MM.1S (cell line): ENCODE measurements around the gene CES5A.

ENCODE experiments used
- DNase-seq: peaks from one replicate; pipeline ENCODE4 v3.0.0-alpha.2; 2015
- H2AFZ ChIP-seq: fragments of 300-600 bp; sonication (generic); 2 replicates; pipeline ENCODE4 v1.6.0; 2016; ENCODE audit warnings: antibody characterized with exemption, low read length
- H3F3A ChIP-seq: fragments of 300-600 bp; sonication (generic); 2 replicates; pipeline ENCODE4 v1.6.1; 2016; ENCODE audit warnings: mild to moderate bottlenecking, antibody characterized with exemption, low read length, moderate library complexity, mixed read lengths; ENCODE audit not compliant: insufficient read depth
- H3K27ac ChIP-seq: fragments of 300-600 bp; sonication (generic); 2 replicates; pipeline ENCODE4 v1.5.1; 2016; ENCODE audit warnings: mild to moderate bottlenecking, low read length
- H3K27me3 ChIP-seq: fragments of 300-600 bp; sonication (generic); replicated peaks from 2 replicates; pipeline ENCODE4 v1.6.0; 2016; ENCODE audit warnings: low read length; ENCODE audit not compliant: insufficient read depth
- H3K36me3 ChIP-seq: fragments of 300-600 bp; sonication (generic); replicated peaks from 2 replicates; pipeline ENCODE4 v1.6.1; 2016; ENCODE audit warnings: mild to moderate bottlenecking, low read length, mixed read lengths; ENCODE audit not compliant: insufficient read depth
- H3K4me1 ChIP-seq: fragments of 300-600 bp; sonication (generic); 2 replicates; pipeline ENCODE4 v1.6.1; 2016; ENCODE audit warnings: low read length, mixed read lengths
- H3K4me2 ChIP-seq: fragments of 300-600 bp; sonication (generic); 2 replicates; pipeline ENCODE4 v1.6.0; 2016; ENCODE audit warnings: low read depth, low read length
- H3K4me3 ChIP-seq: fragments of 300-600 bp; sonication (generic); 2 replicates; pipeline ENCODE4 v1.5.1; 2016; ENCODE audit warnings: low read length, mixed read lengths
- H3K79me2 ChIP-seq: fragments of 300-600 bp; sonication (generic); 2 replicates; pipeline ENCODE4 v1.6.1; 2016; ENCODE audit warnings: mixed run types, low read length, mixed read lengths
- H3K9ac ChIP-seq: fragments of 300-600 bp; sonication (generic); 2 replicates; pipeline ENCODE4 v1.6.1; 2016; ENCODE audit warnings: low read length, mixed read lengths
- H3K9me2 ChIP-seq: fragments of 300-600 bp; sonication (generic); replicated peaks from 2 replicates; pipeline ENCODE4 v1.6.1; 2016; ENCODE audit warnings: mild to moderate bottlenecking, low read length, mixed read lengths; ENCODE audit not compliant: insufficient read depth
- H3K9me3 ChIP-seq: fragments of 300-600 bp; sonication (generic); replicated peaks from 2 replicates; pipeline ENCODE4 v1.6.1; 2016; ENCODE audit warnings: mild to moderate bottlenecking, low read length, mixed read lengths; ENCODE audit not compliant: insufficient read depth
- H4K20me1 ChIP-seq: fragments of 300-600 bp; sonication (generic); 2 replicates; pipeline ENCODE4 v1.6.1; 2016; ENCODE audit warnings: mild to moderate bottlenecking, low read length, moderate library complexity, mixed read lengths; ENCODE audit not compliant: insufficient read depth
- CTCF ChIP-seq: fragments of 300-600 bp; sonication (generic); IDR thresholded peaks from 2 replicates; pipeline ENCODE4 v1.5.1; 2016; ENCODE audit warnings: antibody characterized with exemption, low read length, mixed read lengths
- EZH2 ChIP-seq: fragments of 300-600 bp; sonication (generic); optimal IDR thresholded peaks from 2 replicates; pipeline ENCODE3; 2017; ENCODE audit warnings: low read depth, mild to moderate bottlenecking, antibody characterized with exemption, low read length, mixed read lengths
- EZH2phosphoT487 ChIP-seq: fragments of 300-600 bp; sonication (generic); IDR thresholded peaks from 2 replicates; pipeline ENCODE4 v1.6.1; 2018; ENCODE audit warnings: antibody characterized with exemption, low read length

Gene CES5A

DNA sequence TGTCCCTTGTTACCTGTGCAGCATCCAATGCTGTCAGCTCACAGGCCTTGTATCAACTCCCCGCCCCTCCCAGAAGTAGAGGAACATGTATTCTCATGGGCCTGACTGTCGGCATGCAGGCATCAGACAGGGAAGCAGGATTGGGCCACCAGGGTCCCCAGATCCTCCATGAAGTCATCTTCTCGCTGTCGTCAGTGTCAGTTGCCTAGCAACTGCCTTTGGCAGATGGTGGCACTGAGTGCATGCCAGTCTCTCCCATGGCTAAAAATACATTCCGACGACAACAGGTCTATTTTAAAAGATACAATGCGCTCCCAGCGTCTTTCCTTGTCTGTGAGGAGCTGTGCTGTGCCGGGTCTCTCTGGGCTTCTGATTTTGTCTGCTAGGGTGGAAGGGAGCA is 36.8 kb upstream of the CES5A start:
- Histone ChIP-seq H2AFZ (no peak overlapping the region), H3K4me3 (no peak overlapping the region), H3K9ac (no peak overlapping the region), H4K20me1 (no peaks in the 10 kb centered on the region), H3K79me2 (no peaks in the 10 kb centered on the region), H3K4me2 (no peak overlapping the region), H3F3A (no peaks in the 10 kb centered on the region), H3K9me2 (no peaks in the 10 kb centered on the region), H3K9me3 (no peaks in the 10 kb centered on the region), H3K36me3 (no peaks in the 10 kb centered on the region), H3K27ac (no peak overlapping the region), H3K27me3 (no peaks in the 10 kb centered on the region), H3K4me1 (no peaks in the 10 kb centered on the region)
- TF ChIP-seq CTCF (no peak), EZH2phosphoT487 (no peak), EZH2 (no peak)
- DNase-seq = no peak

GRCh38 chr16:55911616-55912015 is 36.4 kb upstream of the CES5A start:
- no peak for DNase-seq
- H3K9ac ChIP-seq = no peak overlapping the region
- H3K9me3 ChIP-seq = no peaks in the 10 kb centered on the region
- no peaks in the 10 kb centered on the region for H3K27me3 ChIP-seq
- H3K79me2 ChIP-seq = no peaks in the 10 kb centered on the region
- H3K9me2 ChIP-seq = no peaks in the 10 kb centered on the region
- H3K4me1 ChIP-seq = no peaks in the 10 kb centered on the region
- H3K4me3 ChIP-seq = no peak overlapping the region
- no peaks in the 10 kb centered on the region for H3F3A ChIP-seq
- no peaks in the 10 kb centered on the region for H4K20me1 ChIP-seq
- no peak for TF ChIP-seq CTCF
- TF ChIP-seq EZH2phosphoT487 = no peak
- TF ChIP-seq EZH2 = no peak
- H3K4me2 ChIP-seq = no peak overlapping the region
- no peaks in the 10 kb centered on the region for H3K36me3 ChIP-seq
- H3K27ac ChIP-seq = no peak overlapping the region
- H2AFZ ChIP-seq = no peak overlapping the region

GRCh38 chr16:55909876-55910275 is 34.7 kb upstream of the CES5A start:
- H3K79me2 ChIP-seq = no peaks in the 10 kb centered on the region

More at GRCh38 chr16:55909876-55910275, 34.7 kb upstream of the CES5A start:
- Histone ChIP-seq H3K4me2 (no peak overlapping the region), H3K4me3 (no peak overlapping the region), H3K9me3 (no peaks in the 10 kb centered on the region), H3K27me3 (no peaks in the 10 kb centered on the region), H3F3A (no peaks in the 10 kb centered on the region), H3K36me3 (no peaks in the 10 kb centered on the region), H3K27ac (no peak overlapping the region), H3K9ac (no peak overlapping the region), H4K20me1 (no peaks in the 10 kb centered on the region), H3K9me2 (no peaks in the 10 kb centered on the region), H2AFZ (no peak overlapping the region), H3K4me1 (no peaks in the 10 kb centered on the region)
- TF ChIP-seq CTCF (no peak), EZH2 (no peak), EZH2phosphoT487 (no peak)
- DNase-seq = no peak
